ENCODE results near the gene NMT1. TPM values are rescaled to one million over a fixed set of nuclear protein-coding genes. Genes with fewer than 3 reads are reported as not detected.

Gene NMT1
- total and polyA plus RNA-seq, 4 donors: 37.7 to 120 (median 48.9) TPM

- no peak overlapping the region for H3K9ac ChIP-seq (ENCODE audit: insufficient read depth in 1 of 2, low read length in 2 of 2)
- WGBS, 2 donors: 82 to 84% methylated on average over 10 of the region's 10 CpGs
- no peaks in the 10 kb centered on the region for H3K27me3 ChIP-seq (ENCODE audit: control insufficient read depth in 3 of 3, insufficient read depth in 3 of 3, low read length in 2 of 3)
- no peak overlapping the region for H3K4me3 ChIP-seq
- no peak for ATAC-seq (ENCODE audit: insufficient read depth, low FRiP score)
- no peak for TF ChIP-seq CTCF (IDR thresholded peaks at IDR 0.05; ENCODE audit: control extremely low read depth, extremely low read depth)
- DNase-seq: no peak
- peak overlapping the region; percentile 17 to 87 for H3K27ac ChIP-seq (ENCODE audit: low read depth in 1 of 2, low read length in 1 of 2)
- H3K36me3 ChIP-seq (ENCODE audit: control insufficient read depth in 4 of 4, insufficient read depth in 4 of 4, low read length in 4 of 4): no peaks in the 10 kb centered on the region
- H3K9me3 ChIP-seq (ENCODE audit: control insufficient read depth in 4 of 4, insufficient read depth in 3 of 4, low read length in 3 of 4): no peaks in the 10 kb centered on the region
- H3K4me1 ChIP-seq (ENCODE audit: control insufficient read depth in 5 of 5, insufficient read depth in 5 of 5, low read length in 5 of 5): peaks cover 0 to 20% (median 9%) of the 10 kb centered on the region in 5 donors
Observed at GRCh38 chr17:45129426-45129939, 68.4 kb downstream of the NMT1 start.

GRCh38 chr17:45129940-45130680 lies 69.0 kb downstream of the NMT1 start:
- Histone ChIP-seq H3K27me3 (ENCODE audit: control insufficient read depth in 3 of 3, insufficient read depth in 3 of 3, low read length in 2 of 3) (no peaks in the 10 kb centered on the region), H3K9ac (ENCODE audit: insufficient read depth in 1 of 2, low read length in 2 of 2) (no peak overlapping the region), H3K36me3 (ENCODE audit: control insufficient read depth in 4 of 4, insufficient read depth in 4 of 4, low read length in 4 of 4) (no peaks in the 10 kb centered on the region), H3K4me1 (ENCODE audit: control insufficient read depth in 5 of 5, insufficient read depth in 5 of 5, low read length in 5 of 5) (peaks cover 0 to 19% (median 9%) of the 10 kb centered on the region in 5 donors), H3K27ac (ENCODE audit: low read depth in 1 of 2, low read length in 1 of 2) (peak overlapping the region; percentile 17 to 78), H3K9me3 (ENCODE audit: control insufficient read depth in 4 of 4, insufficient read depth in 3 of 4, low read length in 3 of 4) (no peaks in the 10 kb centered on the region), H3K4me3 (no peak overlapping the region)
- ATAC-seq (ENCODE audit: insufficient read depth, low FRiP score) (no peak), DNase-seq (no peak)
- 78 to 90% methylated on average over 12 to 13 of the region's 13 CpGs for WGBS, 2 donors
- TF ChIP-seq CTCF (IDR thresholded peaks at IDR 0.05; ENCODE audit: control extremely low read depth, extremely low read depth): no peak

- TF ChIP-seq CTCF (IDR thresholded peaks at IDR 0.05; ENCODE audit: control extremely low read depth, extremely low read depth): no peak
- no peak for DNase-seq
Observed at GRCh38 chr17:45130681-45131615, 69.8 kb downstream of the NMT1 start.

More at GRCh38 chr17:45130681-45131615, 69.8 kb downstream of the NMT1 start:
- Histone ChIP-seq H3K4me3 (no peak overlapping the region), H3K27ac (ENCODE audit: low read depth in 1 of 2, low read length in 1 of 2) (peak overlapping the region; percentile 67 to 78), H3K9me3 (ENCODE audit: control insufficient read depth in 4 of 4, insufficient read depth in 3 of 4, low read length in 3 of 4) (no peaks in the 10 kb centered on the region), H3K4me1 (ENCODE audit: control insufficient read depth in 5 of 5, insufficient read depth in 5 of 5, low read length in 5 of 5) (peaks cover 2 to 23% (median 9%) of the 10 kb centered on the region in 5 donors), H3K36me3 (ENCODE audit: control insufficient read depth in 4 of 4, insufficient read depth in 4 of 4, low read length in 4 of 4) (no peaks in the 10 kb centered on the region), H3K9ac (ENCODE audit: insufficient read depth in 1 of 2, low read length in 2 of 2) (peak overlapping the region in 1 of 2 donors; percentile 40), H3K27me3 (ENCODE audit: control insufficient read depth in 3 of 3, insufficient read depth in 3 of 3, low read length in 2 of 3) (no peaks in the 10 kb centered on the region)
- WGBS, 2 donors: 81 to 82% methylated on average over 17 of the region's 17 CpGs
- ATAC-seq (ENCODE audit: insufficient read depth, low FRiP score): no peak

Data from lung (tissue), 12 donors.